HG03097 (cell line): ENCODE measurements around the gene PCSK6.

Experiments
- ATAC-seq: cut with Tn5 transposase; IDR thresholded peaks from one replicate; pipeline ENCODE4 v1.9.1; 2021; ENCODE audit not compliant: unreplicated experiment, low FRiP score

PCSK6 gene

DNA sequence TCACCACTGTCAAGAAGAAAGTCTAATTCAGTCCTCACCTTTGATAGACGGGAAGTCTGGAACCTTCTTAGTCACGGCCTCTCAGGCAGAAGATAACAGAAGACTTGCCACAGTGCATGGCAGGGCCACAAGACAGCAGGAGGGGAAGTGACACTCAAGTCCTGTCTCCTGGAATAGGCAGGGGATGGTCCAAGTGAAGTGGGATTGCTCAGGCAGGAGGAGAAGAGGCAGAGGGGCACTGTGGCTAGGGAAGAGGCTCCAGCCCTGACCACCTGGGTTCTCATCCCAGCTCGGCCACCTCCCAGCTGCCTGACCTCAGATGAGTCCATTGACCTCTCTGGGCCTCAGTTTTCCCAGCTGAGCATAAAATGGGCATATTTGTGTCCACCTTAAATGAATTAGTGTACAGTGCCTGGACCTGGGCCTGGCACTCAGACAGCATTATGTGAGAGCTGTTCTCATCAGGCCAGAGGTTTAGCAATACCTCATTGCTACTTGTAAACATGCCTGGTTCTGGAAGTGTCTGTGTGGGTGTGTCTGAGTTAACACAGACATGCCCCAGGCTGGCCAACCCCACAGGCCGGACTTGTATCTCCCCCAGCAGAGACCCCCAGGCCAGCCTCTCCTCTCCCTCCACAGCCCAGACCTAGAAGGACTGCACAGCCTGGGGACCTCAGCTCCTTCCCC is 11.5 kb upstream of the PCSK6 start:
- ATAC-seq, result no peak

DNA sequence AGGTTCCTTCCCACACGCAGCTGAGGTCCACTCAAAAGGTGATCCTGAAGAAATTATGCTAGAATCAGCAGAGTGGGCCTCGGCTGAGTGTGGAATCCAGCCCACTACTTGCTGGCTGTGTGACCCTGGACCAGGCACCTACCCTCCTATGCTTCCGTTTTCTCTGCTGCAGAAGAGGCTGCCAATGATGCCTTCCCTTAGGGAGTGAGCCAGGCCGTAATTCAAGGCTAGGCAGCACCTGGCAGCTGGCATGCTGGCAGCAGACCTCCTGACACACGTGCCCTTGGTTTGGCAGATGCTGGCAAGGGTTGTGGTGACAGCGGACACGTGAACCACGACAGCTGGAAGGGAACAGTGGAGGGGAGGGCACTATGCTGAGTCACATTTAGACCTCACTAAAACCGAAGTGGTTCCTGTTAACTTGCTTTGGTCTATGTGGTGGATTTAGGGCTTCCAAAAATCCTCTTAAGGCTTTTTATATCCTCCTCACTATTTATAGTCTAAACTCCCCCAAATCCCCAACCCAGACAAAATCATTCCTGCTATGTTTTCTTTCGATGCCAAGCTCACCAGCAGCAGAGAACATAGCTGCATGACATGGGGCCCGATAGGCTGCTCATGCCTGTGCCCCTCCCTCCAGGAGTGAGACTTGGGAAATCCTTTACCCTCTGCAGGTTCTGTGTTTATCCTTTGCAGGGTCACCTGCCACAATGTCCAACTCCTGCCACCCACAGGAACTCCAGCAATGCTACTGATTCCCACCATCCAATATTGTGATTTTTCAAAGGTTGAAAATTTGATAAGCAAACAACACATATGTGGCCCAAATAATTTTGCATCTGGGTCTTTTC is 10.6 kb upstream of the PCSK6 start:
- ATAC-seq, result peak; percentile 76

DNA sequence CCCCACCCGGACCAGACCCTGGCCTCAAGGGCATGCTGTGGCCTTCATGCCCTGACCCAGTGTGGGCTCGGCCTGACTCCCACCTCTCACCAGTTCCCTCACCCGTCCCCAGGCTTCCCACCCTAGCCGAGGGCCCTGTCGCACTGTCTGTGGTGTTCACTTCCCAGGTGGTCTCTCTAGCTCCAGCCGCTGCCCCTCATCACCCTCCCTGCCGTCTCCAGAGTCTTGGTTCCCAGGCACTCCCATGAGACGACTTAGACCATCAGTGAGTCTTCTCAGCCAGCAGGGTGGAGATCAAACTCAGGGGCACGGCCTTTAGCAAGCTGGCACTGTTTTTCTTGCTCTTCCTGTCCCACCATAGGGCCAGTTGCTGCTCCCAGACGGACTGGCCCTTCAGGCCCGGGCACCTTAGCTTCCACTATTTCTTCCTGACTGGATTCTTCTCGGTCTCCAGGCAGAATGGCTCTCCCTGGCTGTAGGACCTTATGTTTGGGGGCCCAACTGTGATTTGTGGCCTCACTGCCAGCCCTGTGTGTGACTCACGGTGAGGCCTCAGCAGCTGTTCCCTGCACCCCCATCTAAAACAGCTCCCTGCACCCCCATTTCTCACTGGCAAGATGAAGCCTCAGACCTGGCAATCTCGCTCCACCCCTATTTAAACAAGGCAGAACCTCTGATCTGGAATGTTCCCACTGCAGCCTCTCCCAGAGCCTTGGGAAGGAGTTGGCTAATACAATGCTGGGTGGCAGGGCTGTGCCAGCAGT is 9.4 kb upstream of the PCSK6 start:
- no peak for ATAC-seq

DNA sequence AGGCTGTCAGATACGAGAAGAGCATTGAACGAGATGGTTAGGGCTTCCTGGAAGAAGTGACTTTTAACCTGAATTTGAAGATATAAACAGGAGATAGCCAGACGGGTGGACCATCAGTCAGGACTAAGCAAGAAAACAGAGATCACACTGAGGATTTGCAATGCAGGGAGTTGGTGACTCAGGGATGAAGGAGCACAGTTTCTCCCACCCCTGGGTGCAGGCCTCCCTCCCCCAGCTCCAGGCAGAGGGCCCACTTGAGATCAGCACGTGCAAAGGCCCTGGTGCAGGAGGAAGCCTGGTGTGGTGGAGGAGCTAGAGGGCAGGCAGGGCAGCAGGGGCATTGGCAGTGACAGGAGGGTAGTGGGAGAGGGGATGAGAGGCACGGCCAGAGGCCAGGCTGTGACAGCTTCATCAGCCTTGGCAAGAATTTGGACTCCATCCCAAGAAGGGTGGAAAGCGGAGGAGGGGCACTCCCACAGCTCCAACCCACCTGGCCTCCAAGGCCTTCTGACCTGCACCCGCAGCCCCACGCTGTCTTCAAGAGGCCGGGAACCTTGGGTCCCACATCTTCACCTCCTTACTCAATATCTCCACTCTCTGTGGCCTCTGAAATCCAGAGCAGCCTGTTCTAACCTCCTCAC is 8.7 kb upstream of the PCSK6 start:
- no peak for ATAC-seq

DNA sequence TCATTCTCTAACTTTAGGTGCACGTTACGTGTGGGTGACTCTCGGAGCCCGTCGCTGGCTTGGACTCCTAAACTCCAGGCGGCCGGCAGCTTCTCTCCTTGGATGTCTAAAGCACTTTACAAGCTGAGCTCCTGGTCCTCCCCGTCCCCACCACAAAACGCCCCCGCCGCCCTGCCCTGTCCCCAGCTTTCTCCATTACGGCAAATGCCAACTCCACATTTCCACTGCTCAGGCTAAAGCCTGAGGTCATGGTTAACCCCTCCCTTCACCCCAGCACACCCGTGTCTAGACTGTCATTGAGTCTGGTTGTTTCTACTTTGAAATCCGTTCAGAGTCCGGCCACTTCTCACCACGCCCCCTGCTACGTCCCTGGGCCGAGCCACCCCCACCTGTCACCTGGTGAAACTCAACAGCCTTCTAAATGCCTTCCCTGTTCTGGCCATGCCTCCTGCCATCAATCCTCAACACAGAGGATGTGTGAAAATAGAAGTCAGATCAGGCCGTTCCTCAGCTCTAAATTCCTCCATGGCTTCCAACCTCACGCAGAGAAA is 8.1 kb upstream of the PCSK6 start:
- ATAC-seq, result no peak

DNA sequence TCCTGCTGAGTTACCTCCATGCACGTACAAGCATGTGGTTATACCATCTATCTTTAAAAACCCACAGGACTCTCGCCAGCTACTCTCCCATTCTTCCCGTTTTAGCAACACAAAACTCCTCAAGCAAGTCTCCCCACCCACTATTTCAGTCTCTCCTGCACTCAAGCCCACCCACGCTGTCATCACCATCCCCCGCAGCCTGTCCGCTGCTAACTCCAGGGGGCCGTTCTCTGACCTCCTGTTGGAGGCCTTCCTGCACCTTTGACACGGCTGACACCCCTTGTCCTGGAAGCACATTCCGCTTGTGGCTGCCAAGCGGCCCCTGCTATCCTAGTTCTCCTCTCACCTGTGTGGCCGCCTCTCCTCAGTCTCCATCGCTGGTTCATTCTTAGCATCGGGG is 7.5 kb upstream of the PCSK6 start:
- no peak for ATAC-seq

DNA sequence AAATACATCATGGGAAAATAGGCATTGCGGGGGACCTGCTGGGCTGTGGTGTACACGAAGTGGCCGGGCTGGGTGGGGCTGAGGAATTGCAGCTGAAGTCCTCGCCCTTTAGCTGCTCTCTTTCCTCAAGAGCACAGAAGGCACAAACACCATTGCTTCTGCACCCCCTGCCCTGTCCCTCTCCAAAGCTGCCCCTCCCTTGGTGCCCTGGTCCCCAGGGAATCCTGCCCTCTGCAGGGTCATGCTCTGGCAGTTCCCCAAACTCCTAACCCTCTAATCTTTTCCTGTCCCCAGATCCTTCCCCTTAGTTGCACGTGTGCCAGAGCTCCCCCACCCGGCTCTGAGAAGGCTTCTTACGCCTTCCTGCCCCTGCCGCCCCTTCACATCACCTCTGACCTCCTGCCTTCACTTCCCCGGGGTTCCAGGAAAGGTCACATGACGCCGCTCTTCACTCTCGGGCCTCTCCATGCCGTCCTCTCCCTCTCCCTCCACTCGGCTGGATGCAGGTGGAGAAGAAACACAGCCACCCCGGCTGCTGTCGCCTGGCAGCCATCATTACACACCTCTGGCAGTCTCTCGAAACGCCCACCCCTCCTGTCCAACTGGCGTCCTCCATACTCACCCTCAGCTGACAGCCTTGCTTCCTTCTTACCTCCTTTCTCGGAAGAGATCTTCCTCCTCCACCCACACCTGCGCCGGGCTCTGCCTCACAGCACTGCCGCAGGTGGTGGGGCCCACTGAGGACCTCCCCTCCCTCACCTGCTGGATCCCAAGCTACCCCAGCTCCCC is 6.9 kb upstream of the PCSK6 start:
- ATAC-seq, result no peak

DNA sequence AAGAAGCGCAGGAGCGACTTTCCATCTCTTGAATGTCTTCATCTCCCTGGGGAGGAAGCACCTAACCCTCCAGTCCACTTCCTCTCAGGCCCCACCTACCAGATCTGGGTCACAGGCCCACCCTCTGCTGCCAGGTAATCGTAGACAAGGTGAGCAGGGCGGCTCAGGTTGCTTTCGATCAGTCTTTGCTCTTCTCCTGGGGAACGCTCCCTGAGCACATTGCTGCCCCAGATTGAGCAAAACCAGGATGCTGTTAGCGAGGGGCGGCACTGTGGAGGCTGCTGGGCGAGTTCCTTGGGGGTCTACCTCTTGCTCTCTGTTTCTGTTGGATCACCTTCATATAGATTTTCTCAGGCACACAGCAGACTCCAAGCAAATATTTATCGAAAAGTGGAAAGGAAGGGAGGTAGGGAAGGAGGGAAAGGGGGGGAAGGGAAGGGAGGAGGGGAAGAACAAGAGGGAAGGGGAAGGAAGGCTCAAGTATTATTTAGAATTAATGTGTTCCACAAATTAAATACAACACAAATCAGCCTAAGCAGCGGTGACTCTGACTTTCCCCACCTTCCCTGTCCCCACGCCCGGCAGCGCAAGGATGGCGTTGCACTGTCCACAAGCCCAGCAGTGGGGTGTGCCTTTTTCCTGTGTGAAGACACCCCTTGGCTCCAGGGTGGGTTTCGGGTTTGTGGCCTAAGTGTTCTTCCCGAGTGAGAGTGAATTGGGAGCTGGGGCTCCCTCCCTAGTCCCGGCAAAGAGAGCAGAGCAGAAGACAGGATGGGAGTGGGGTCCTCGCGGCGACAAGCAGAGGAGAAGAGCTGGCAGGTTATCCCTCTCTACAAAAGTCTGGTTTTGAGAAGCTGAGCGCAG is 6.1 kb upstream of the PCSK6 start:
- ATAC-seq, result no peak

DNA sequence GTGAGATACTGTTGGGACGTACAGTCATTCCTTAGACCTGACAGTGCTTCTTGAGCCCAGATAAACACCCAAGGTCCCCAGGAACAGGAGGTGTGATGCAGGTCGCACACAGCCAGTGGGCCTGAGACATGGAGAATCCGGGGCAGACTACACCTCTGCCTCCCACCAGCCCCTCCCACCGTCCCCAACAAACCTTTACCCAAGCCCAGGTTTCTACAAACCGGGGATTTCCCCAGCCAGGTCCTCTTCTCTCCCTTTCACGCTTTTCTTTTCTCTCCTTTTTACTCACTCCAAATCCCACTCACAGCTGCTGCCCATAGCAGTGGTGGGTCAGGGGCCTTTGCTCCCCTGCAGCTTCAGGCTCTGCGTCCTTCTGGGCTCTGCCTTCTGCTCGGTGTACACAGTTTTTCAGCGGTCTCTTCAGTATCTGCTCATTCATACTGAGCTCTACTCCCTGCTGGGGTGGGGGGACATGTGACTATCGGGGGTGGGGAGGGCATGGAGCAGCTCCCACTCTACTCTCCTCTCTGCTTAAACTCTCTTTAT is 4.8 kb upstream of the PCSK6 start:
- no peak for ATAC-seq

DNA sequence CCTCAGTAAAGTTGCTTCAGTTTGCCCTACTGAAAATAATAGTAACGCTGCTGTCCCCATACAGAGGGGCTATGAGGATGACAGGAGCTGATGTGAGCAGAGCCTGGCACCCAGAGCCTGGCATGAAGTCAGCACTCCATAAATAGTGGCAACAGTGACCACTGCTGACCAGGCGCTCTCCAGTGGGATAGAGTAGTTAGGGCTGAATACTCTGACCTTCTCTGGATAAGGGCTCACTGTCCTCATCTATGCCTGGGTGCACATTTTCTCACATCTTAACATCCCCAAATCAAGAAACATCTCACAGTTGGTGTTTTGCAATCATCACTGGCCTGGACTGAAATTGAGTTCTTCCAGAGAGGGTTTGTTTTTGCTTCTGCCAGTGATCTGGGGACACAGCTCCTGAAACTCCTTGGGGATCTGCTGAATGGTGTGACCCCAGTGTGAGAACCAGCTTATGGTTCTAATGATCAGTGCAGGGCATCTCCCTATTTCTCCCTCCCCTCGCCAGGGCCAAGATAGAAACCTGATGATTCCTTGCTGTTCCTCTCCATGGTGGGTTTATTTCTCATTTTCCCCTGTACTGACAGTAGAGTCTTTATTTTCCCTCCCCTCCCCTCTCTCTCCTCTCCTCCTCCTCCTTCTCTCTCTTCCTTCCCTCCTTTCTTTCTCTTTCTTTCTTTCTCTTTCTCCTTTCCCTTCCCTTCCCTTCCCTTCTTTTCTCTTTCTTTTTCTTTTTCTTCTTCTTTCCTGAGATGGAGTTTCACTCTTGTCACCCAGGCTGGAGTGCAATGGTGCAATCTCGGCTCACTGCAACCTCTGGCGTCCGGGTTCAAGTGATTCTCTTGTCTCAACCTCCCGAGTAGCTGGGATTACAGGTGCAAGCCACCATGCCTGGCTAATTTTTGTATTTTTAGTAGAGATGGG is 3.5 kb upstream of the PCSK6 start:
- no peak for ATAC-seq

DNA sequence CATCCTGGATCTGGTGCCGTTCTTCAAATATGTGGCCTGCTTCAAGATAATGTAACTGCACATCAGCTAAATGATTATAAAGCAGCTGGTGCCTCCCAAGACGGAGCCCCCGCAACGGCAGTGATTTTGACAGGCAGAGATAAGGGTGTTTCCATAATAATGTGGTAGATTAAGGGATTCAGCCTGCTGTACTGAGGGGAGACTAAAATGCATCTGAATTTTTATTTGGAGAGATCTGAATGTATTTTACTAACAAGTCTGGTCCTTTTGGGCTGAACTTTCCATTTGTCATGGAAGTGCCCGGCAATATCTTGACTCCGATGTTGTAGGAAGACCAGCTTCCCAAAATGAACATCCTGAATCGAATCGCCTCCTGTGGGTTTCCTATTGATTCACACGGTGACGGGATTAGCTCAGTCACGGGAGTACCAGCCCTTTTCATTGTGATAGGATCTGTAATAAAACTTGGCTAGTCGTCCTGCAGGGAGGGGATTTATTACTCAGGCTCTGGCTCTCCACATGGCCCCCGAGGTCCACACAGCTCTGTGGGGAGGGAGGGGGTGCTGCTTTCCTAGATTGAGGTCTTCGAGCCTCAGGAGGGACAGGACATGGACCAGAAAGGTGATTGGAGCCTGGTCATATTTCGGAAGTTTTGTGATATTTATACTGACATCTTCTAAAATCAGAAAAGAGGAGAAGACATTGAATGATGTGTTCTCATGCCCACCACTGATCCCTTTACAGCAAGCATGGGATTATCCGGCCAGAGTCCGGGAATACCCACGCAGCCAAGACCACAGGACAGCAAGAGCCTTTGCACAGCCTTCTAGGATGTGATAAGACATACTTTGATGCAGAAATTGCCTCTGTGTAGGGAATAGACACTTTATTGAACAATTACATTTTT is 2.5 kb upstream of the PCSK6 start:
- no peak for ATAC-seq

DNA sequence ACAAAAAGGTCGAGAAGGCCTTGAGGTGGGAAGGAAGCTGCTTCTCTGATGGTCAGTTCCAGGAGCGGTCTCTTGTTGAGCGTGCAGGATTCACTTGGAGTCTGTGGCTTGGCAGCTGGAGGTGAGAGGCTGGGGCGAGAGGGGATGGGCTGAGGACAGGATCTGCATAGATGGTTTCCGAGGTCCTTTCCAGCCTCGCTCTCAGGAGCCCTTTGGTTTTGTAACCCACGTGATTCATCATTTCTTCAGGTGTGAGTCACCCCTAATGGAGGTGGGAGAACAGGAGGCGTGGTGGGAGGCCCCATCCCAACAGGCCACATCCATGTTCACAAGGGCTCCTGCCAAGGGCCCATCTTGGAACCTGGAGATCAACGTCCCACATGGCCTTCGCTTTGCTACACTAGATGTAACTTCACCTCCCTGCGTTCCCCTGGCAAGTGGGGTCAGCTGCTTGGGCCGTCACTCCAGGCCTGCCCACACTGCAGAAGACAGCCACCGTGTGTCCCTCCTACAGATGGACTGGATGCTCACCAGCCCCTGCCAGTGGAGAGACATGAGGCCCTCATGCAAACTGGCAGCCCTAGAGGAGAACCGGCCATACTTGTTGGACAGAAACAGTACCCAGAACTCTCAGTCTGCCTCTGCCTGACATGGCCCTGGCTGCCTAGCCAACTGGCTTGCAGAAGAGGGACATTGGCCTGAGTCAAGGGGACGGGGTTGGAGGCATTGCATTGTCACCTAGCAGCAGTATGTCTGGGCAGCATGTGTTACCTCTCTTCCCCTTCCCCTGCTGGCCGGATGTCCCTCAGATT is 1.6 kb upstream of the PCSK6 start:
- no peak for ATAC-seq

DNA sequence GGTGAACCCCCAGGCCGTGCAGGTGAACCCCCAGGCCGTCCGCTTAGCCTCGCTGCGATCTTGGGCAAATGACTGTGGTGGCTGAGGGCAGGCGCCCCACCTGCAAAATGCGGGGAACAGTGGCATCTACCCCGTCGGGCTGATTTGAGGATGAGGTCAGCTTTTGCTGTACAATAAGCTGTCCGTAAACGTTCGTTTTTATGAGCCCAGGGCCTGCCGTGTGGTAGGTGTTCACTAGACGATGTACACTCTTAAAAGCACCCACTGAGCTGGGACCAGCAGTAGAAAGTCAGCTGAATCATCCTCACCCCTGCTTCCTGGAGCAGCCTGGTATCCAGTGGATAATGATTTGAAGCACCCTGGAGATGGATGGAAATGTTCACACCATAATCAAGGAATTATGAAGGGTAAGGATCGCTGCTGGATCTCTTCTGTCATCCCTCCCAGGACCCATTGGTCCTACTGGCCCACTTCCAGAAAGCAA is 943 bp upstream of the PCSK6 start:
- ATAC-seq, result no peak

DNA sequence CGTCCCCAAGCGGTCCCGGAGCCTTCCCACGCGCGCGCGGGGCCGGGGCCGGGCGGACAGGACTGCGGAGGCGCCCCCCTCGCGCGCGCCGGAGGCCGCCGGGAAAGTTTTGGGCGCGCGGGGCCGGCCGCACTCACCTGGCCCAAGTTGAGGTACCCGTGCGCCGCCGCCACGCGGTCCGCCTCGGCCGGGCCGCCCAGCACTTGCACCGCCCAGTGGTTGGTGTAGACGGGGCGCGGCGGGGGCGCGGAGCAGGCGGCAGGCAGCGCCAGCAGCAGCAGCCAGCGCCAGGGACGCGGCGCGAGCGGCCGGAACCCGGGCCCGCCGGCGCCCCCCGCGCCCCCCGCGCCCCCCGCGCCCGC is 289 bp downstream of the PCSK6 start:
- no peak for ATAC-seq

DNA sequence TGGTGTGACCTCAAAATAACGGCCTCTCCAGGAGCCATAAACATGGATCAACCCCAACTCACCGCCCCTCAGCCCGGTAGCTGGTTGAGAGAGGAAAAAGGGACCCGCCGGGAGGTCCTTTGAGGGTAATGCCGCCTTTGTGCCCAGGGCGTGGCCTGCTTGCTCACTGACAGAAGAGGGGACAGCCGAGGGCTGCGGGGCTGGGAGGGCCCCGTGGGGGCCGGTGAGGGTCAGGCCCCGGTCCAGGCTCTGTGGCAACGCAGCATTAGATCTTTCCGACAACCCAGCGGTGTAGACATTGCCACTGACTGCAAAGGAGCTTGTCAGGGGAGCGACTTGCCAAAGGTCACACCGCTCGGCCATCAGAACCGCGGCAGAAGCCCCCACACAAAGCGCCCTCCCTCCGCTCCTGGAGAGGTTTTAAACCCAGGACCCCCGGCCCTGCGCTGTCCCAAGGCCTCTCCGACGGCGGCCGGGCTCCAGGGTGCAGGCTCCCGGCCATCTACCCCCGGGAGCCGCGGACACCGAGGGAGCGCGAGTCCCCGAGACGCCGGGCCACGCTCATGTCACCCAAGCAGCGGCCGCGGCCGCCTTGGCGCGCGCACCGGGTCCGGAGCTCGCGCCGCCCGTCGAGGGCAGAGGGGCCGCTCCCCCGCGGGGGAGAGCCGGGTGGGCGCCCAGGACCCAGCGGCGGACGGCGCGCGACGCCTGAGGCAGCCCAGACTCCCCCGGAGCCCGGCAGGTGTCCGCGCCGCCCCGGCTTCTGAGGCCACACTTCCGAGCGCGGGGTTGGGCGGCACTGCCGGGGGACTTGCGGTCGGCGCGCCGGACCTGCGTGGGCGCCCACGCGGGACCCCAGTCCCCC is 975 bp downstream of the PCSK6 start:
- ATAC-seq, result no peak
